ENCODE measurements around the gene C3orf62.

The C3orf62 gene

GRCh38 chr3:49269443-49270155 lies 7.4 kb downstream of the C3orf62 start:
- WGBS (ENCODE audit: insufficient coverage, insufficient read length) = no CpG with 5 or more reads among the region's 3 CpGs
- 0 out of 2 replicates have a peak, but pooled peaks cover 3% of the 10 kb centered on the region for H3K36me3 ChIP-seq (ENCODE audit: control insufficient read depth, insufficient read depth, low read length)
- H3K27ac ChIP-seq (ENCODE audit: low read length) = no peak overlapping the region
- H3K4me1 ChIP-seq (ENCODE audit: control insufficient read depth, insufficient read depth, low read length) = no peaks in the 10 kb centered on the region
- DNase-seq (ENCODE audit: low read depth, low spot score) = no peak
- no peaks in the 10 kb centered on the region for H3K9me3 ChIP-seq (ENCODE audit: control insufficient read depth, insufficient read depth, low read length)
- H3K27me3 ChIP-seq (ENCODE audit: control insufficient read depth, insufficient read depth, low read length) = no peaks in the 10 kb centered on the region
- H3K4me3 ChIP-seq (ENCODE audit: low read length) = no peak overlapping the region

GRCh38 chr3:49266410-49267095 lies 10.5 kb downstream of the C3orf62 start:
- H3K9me3 ChIP-seq (ENCODE audit: control insufficient read depth, insufficient read depth, low read length) = no peaks in the 10 kb centered on the region
- no peak overlapping the region for H3K4me3 ChIP-seq (ENCODE audit: low read length)
- no peaks in the 10 kb centered on the region for H3K4me1 ChIP-seq (ENCODE audit: control insufficient read depth, insufficient read depth, low read length)
- H3K27me3 ChIP-seq (ENCODE audit: control insufficient read depth, insufficient read depth, low read length) = no peaks in the 10 kb centered on the region
- no CpG with 5 or more reads among the region's 5 CpGs for WGBS (ENCODE audit: insufficient coverage, insufficient read length)
- H3K36me3 ChIP-seq (ENCODE audit: control insufficient read depth, insufficient read depth, low read length) = 0 out of 2 replicates have a peak, but pooled peaks cover 3% of the 10 kb centered on the region
- no peak for DNase-seq (ENCODE audit: low read depth, low spot score)
- H3K27ac ChIP-seq (ENCODE audit: low read length) = no peak overlapping the region

GRCh38 chr3:49265661-49266386 lies 11.2 kb downstream of the C3orf62 start:
- H3K4me1 ChIP-seq (ENCODE audit: control insufficient read depth, insufficient read depth, low read length) = no peaks in the 10 kb centered on the region
- H3K27ac ChIP-seq (ENCODE audit: low read length) = no peak overlapping the region
- no peaks in the 10 kb centered on the region for H3K9me3 ChIP-seq (ENCODE audit: control insufficient read depth, insufficient read depth, low read length)
- WGBS (ENCODE audit: insufficient coverage, insufficient read length) = no CpG with 5 or more reads among the region's 10 CpGs
- H3K36me3 ChIP-seq (ENCODE audit: control insufficient read depth, insufficient read depth, low read length) = 0 out of 2 replicates have a peak, but pooled peaks cover 3% of the 10 kb centered on the region
- H3K4me3 ChIP-seq (ENCODE audit: low read length) = no peak overlapping the region
- DNase-seq (ENCODE audit: low read depth, low spot score) = no peak
- H3K27me3 ChIP-seq (ENCODE audit: control insufficient read depth, insufficient read depth, low read length) = no peaks in the 10 kb centered on the region

GRCh38 chr3:49263159-49263889 lies 13.7 kb downstream of the C3orf62 start:
- no peaks in the 10 kb centered on the region for H3K36me3 ChIP-seq (ENCODE audit: control insufficient read depth, insufficient read depth, low read length)
- WGBS (ENCODE audit: insufficient coverage, insufficient read length) = no CpG with 5 or more reads among the region's 6 CpGs
- H3K9me3 ChIP-seq (ENCODE audit: control insufficient read depth, insufficient read depth, low read length) = no peaks in the 10 kb centered on the region
- no peak overlapping the region for H3K27ac ChIP-seq (ENCODE audit: low read length)
- H3K27me3 ChIP-seq (ENCODE audit: control insufficient read depth, insufficient read depth, low read length) = no peaks in the 10 kb centered on the region
- no peak for DNase-seq (ENCODE audit: low read depth, low spot score)
- no peak overlapping the region for H3K4me3 ChIP-seq (ENCODE audit: low read length)
- H3K4me1 ChIP-seq (ENCODE audit: control insufficient read depth, insufficient read depth, low read length) = no peaks in the 10 kb centered on the region

- no CpG with 5 or more reads among the region's 5 CpGs for WGBS (ENCODE audit: insufficient coverage, insufficient read length)
- Histone ChIP-seq H3K4me1 (ENCODE audit: control insufficient read depth, insufficient read depth, low read length) (no peaks in the 10 kb centered on the region), H3K36me3 (ENCODE audit: control insufficient read depth, insufficient read depth, low read length) (no peaks in the 10 kb centered on the region), H3K9me3 (ENCODE audit: control insufficient read depth, insufficient read depth, low read length) (no peaks in the 10 kb centered on the region), H3K4me3 (ENCODE audit: low read length) (no peak overlapping the region), H3K27ac (ENCODE audit: low read length) (no peak overlapping the region), H3K27me3 (ENCODE audit: control insufficient read depth, insufficient read depth, low read length) (no peaks in the 10 kb centered on the region)
- DNase-seq (ENCODE audit: low read depth, low spot score) = no peak
These were observed 16.2 kb downstream of the C3orf62 start for GRCh38 chr3:49260806-49261324.

GRCh38 chr3:49257187-49257586 lies 19.8 kb downstream of the C3orf62 start:
- DNase-seq (ENCODE audit: low read depth, low spot score) = no peak
- Histone ChIP-seq H3K36me3 (ENCODE audit: control insufficient read depth, insufficient read depth, low read length) (no peaks in the 10 kb centered on the region), H3K9me3 (ENCODE audit: control insufficient read depth, insufficient read depth, low read length) (no peaks in the 10 kb centered on the region), H3K4me1 (ENCODE audit: control insufficient read depth, insufficient read depth, low read length) (no peaks in the 10 kb centered on the region), H3K27me3 (ENCODE audit: control insufficient read depth, insufficient read depth, low read length) (no peaks in the 10 kb centered on the region), H3K4me3 (ENCODE audit: low read length) (no peak overlapping the region), H3K27ac (ENCODE audit: low read length) (no peak overlapping the region)
- no CpG with 5 or more reads among the region's 3 CpGs for WGBS (ENCODE audit: insufficient coverage, insufficient read length)

- no CpG with 5 or more reads among the region's 6 CpGs for WGBS (ENCODE audit: insufficient coverage, insufficient read length)
- Histone ChIP-seq H3K27me3 (ENCODE audit: control insufficient read depth, insufficient read depth, low read length) (no peaks in the 10 kb centered on the region), H3K9me3 (ENCODE audit: control insufficient read depth, insufficient read depth, low read length) (no peaks in the 10 kb centered on the region), H3K4me1 (ENCODE audit: control insufficient read depth, insufficient read depth, low read length) (no peaks in the 10 kb centered on the region), H3K36me3 (ENCODE audit: control insufficient read depth, insufficient read depth, low read length) (no peaks in the 10 kb centered on the region), H3K27ac (ENCODE audit: low read length) (no peak overlapping the region), H3K4me3 (ENCODE audit: low read length) (no peak overlapping the region)
- DNase-seq (ENCODE audit: low read depth, low spot score) = no peak
These were observed 21.1 kb downstream of the C3orf62 start for GRCh38 chr3:49255718-49256511.

GRCh38 chr3:49255112-49255511 lies 21.9 kb downstream of the C3orf62 start:
- H3K9me3 ChIP-seq (ENCODE audit: control insufficient read depth, insufficient read depth, low read length) = no peaks in the 10 kb centered on the region
- WGBS (ENCODE audit: insufficient coverage, insufficient read length) = no CpG with 5 or more reads among the region's 1 CpG
- H3K27ac ChIP-seq (ENCODE audit: low read length) = no peak overlapping the region
- H3K36me3 ChIP-seq (ENCODE audit: control insufficient read depth, insufficient read depth, low read length) = no peaks in the 10 kb centered on the region
- no peaks in the 10 kb centered on the region for H3K4me1 ChIP-seq (ENCODE audit: control insufficient read depth, insufficient read depth, low read length)
- DNase-seq (ENCODE audit: low read depth, low spot score) = no peak
- no peaks in the 10 kb centered on the region for H3K27me3 ChIP-seq (ENCODE audit: control insufficient read depth, insufficient read depth, low read length)
- no peak overlapping the region for H3K4me3 ChIP-seq (ENCODE audit: low read length)

- Histone ChIP-seq H3K4me1 (ENCODE audit: control insufficient read depth, insufficient read depth, low read length) (no peaks in the 10 kb centered on the region), H3K36me3 (ENCODE audit: control insufficient read depth, insufficient read depth, low read length) (no peaks in the 10 kb centered on the region), H3K27me3 (ENCODE audit: control insufficient read depth, insufficient read depth, low read length) (no peaks in the 10 kb centered on the region), H3K27ac (ENCODE audit: low read length) (no peak overlapping the region), H3K4me3 (ENCODE audit: low read length) (no peak overlapping the region), H3K9me3 (ENCODE audit: control insufficient read depth, insufficient read depth, low read length) (no peaks in the 10 kb centered on the region)
- no CpG with 5 or more reads among the region's 3 CpGs for WGBS (ENCODE audit: insufficient coverage, insufficient read length)
- DNase-seq (ENCODE audit: low read depth, low spot score) = no peak
These were observed 23.5 kb downstream of the C3orf62 start for GRCh38 chr3:49253512-49253911.
